GM12878 (cell line): ENCODE data around the gene NDC80.

ENCODE experiments used
- CTCF ChIP-seq, 3 experiments: IDR thresholded peaks in 2 of 3; conservative IDR thresholded peaks in 1 of 3; 2 replicates each; pipeline ENCODE4 v1.5.1; 2011; ENCODE audit warnings: low read depth in 3 of 3, low read length in 3 of 3, mild to moderate bottlenecking in 3 of 3, control low read depth in 2 of 3, moderate library complexity in 2 of 3, inconsistent platforms in 1 of 3, mixed read lengths in 1 of 3; ENCODE audit not compliant: control insufficient read depth in 2 of 3, insufficient read depth in 1 of 3; ENCODE audit errors: extremely low read depth in 1 of 3
- EZH2 ChIP-seq: IDR thresholded peaks from 2 replicates; pipeline ENCODE4 v1.6.1; 2012; ENCODE audit warnings: low read depth, mild to moderate bottlenecking, control low read depth, inconsistent platforms, low read length, borderline replicate concordance; ENCODE audit not compliant: control insufficient read depth
- POLR2AphosphoS5 ChIP-seq: IDR thresholded peaks from 2 replicates; pipeline ENCODE4 v1.6.1; 2011; ENCODE audit warnings: mild to moderate bottlenecking, low read length, inconsistent platforms
- RAD21 ChIP-seq: IDR thresholded peaks from 2 replicates; pipeline ENCODE4 v1.6.1; 2011; ENCODE audit warnings: mild to moderate bottlenecking, low read depth, low read length, moderate library complexity; ENCODE audit not compliant: insufficient read depth
- TBL1XR1 ChIP-seq: IDR thresholded peaks from 2 replicates; pipeline ENCODE4 v1.6.1; 2012; ENCODE audit warnings: low read depth, low read length, improper control_type of control experiment
- YBX1 ChIP-seq: fragments of 450-650 bp; IDR thresholded peaks from 2 replicates; pipeline ENCODE4 v1.6.1; 2016; ENCODE audit warnings: antibody characterized with exemption

DNA sequence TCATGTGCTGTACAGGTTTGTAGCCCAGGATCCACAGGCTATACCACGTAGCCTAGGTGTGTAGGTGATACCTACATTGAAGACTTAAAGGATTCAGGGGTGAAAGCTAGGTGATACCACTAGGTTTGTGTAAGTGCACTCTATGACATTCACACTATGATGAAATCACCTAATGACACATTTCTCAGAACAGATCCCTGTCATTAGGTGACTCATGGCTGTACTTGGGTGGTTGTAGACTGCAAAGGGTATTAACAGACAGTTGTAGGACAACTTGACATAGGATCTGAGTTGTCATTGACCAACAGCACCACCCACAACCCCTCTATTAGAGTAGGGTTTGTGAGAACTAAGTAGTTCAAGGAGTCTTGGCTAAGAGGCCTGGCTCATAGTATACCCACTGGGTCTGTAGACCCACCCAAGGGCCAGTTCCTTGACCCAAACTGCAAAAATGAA is 56.5 kb downstream of the NDC80 start:
- no peak for TF ChIP-seq EZH2
- no peak for TF ChIP-seq RAD21
- TF ChIP-seq YBX1: no peak
- no peak for TF ChIP-seq POLR2AphosphoS5
- no peak for TF ChIP-seq TBL1XR1
- TF ChIP-seq CTCF (IDR thresholded peaks at IDR 0.05 in 2 of 3, conservative IDR thresholded peaks at IDR 0.05 in 1 of 3; ENCODE audit: control insufficient read depth in 2 of 3, extremely low read depth in 1 of 3, insufficient read depth in 1 of 3, low read depth in 3 of 3, low read length in 3 of 3): no peak
